ENCODE data around the gene ZNF831. TPM values are rescaled to one million over a fixed set of nuclear protein-coding genes. Genes with fewer than 3 reads are reported as not detected.

ZNF831 gene
- polyA plus RNA-seq, 4 donors, result under 0.01 to 0.40 (median 0.27) TPM

DNA sequence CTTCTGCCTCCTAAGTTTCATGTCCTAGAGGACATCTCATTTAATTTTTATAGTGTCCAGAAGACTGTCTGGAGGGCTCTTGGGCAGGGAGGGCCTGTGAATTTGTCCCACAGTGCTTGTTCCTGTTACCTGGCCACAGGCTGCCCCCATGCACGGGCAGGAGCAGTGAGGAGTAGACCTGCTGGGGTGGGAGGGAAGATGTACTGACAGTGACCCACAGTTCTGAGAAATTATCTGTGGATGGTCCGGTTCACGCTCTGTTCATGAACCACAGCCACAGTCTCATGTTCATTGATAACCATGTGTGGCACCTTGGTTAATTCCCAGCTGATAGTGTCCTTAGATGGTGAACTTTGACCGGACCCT, 18.8 kb upstream of the ZNF831 start:
- 90 to 95% (median 92%) methylated on average over 4 of the region's 4 CpGs for WGBS, 3 donors
- H3K4me1 ChIP-seq (ENCODE audit: control insufficient read depth in 3 of 3, insufficient read depth in 2 of 3, low read depth in 1 of 3, low read length in 2 of 3), result peaks cover 0 to 5% (median 0%) of the 10 kb centered on the region in 3 donors
- H3K9me3 ChIP-seq (ENCODE audit: control insufficient read depth in 2 of 2, insufficient read depth in 1 of 2, low read depth in 1 of 2, low read length in 1 of 2), result no peaks in the 10 kb centered on the region
- no peaks in the 10 kb centered on the region for H3K27me3 ChIP-seq (ENCODE audit: control insufficient read depth in 3 of 3, insufficient read depth in 3 of 3, low read length in 3 of 3)
- FAIRE-seq (no peak), DNase-seq (no peak)
- no peaks in the 10 kb centered on the region for H3K36me3 ChIP-seq (ENCODE audit: control insufficient read depth in 3 of 3, insufficient read depth in 2 of 3, low read depth in 1 of 3, low read length in 3 of 3)
- no peak overlapping the region for H3K4me3 ChIP-seq (ENCODE audit: low read depth in 1 of 3, low read length in 3 of 3)
- H3K27ac ChIP-seq (ENCODE audit: low read depth in 1 of 3, low read length in 2 of 3), result no peak overlapping the region

DNA sequence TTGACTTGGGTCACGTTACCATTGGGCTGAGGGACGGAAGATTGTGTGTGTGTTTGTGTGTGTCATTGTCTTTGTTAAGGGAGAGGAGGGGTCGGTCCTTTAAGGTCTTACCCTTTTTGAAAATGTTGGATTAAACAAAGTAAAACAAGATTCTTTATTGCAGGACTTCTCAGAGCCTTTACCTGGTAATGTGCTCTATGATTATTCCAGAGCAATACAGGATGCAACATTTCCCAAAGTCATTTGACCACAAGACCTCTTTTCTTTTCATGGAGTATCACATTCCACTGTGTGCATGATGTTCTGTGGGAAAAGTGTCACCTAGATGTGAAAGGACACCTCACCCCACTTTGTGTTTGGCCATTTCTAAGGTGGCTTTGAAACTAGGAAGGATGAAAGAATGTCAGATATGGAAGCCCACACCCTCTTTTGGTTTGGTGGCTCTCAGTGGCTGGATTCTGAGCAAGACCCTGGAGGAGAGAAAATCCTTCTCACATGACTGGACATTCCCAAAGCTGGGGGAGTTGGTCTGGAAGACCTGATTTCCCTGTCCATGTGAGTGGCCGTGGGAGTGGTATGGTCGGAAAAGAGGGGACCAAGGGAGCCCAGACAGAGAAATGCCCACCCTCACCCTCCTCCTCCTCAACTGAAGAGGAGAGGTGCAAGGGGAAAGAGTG, 18.2 kb upstream of the ZNF831 start:
- H3K9me3 ChIP-seq (ENCODE audit: control insufficient read depth in 2 of 2, insufficient read depth in 1 of 2, low read depth in 1 of 2, low read length in 1 of 2), result no peaks in the 10 kb centered on the region
- WGBS, 3 donors, result 84 to 85% (median 85%) methylated on average over 5 of the region's 5 CpGs
- no peaks in the 10 kb centered on the region for H3K36me3 ChIP-seq (ENCODE audit: control insufficient read depth in 3 of 3, insufficient read depth in 2 of 3, low read depth in 1 of 3, low read length in 3 of 3)
- H3K4me3 ChIP-seq (ENCODE audit: low read depth in 1 of 3, low read length in 3 of 3), result no peak overlapping the region
- H3K4me1 ChIP-seq (ENCODE audit: control insufficient read depth in 3 of 3, insufficient read depth in 2 of 3, low read depth in 1 of 3, low read length in 2 of 3), result peaks cover 0 to 5% (median 0%) of the 10 kb centered on the region in 3 donors
- DNase-seq, result no peak
- peak overlapping the region in 1 of 3 donors; percentile 19 for H3K27ac ChIP-seq (ENCODE audit: low read depth in 1 of 3, low read length in 2 of 3)
- no peaks in the 10 kb centered on the region for H3K27me3 ChIP-seq (ENCODE audit: control insufficient read depth in 3 of 3, insufficient read depth in 3 of 3, low read length in 3 of 3)
- FAIRE-seq, result no peak

DNA sequence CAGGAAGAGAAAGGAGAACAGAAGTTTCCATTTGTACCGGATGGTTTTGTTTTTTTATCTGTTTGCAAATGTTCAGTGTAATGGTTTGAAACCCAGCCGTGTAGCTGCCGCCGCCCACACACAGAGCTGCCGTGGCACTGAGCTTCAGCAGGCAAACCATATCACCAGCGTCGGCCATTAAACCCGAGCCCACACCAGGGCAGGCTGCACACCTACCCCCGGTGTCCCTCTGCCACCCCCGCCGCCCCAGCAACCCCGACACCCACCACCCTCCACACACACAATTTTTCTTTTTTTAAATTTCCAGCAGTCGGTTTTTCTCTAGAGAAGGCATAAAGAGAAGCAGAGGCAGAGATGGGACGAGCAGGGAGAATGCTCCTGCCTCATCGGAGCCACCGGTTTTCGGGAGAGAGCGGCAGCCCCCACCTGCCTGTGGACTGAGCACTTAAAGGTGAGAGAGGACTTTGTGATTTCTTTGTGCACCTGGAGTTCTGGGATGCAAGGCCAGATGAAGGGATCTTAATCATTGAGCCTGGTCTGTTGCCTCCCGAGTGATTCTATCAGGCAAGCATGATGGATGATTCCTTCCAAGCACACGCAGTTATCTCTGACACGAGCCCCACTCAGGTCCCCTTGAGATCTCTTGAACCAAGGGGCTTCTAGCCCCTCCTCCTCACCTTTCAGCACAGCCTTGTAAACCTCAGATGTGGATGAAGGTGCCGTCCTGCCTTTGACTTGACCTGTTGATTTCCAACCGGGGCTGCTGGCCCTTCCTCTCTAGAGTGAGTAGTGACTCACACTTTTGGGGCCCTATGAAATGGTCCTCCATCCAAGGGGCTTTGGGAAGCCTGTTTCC, 17.5 kb upstream of the ZNF831 start:
- DNase-seq (no peak), FAIRE-seq (no peak)
- no peaks in the 10 kb centered on the region for H3K9me3 ChIP-seq (ENCODE audit: control insufficient read depth in 2 of 2, insufficient read depth in 1 of 2, low read depth in 1 of 2, low read length in 1 of 2)
- H3K27ac ChIP-seq (ENCODE audit: low read depth in 1 of 3, low read length in 2 of 3), result peak overlapping the region in 1 of 3 donors; percentile 64
- no peaks in the 10 kb centered on the region for H3K36me3 ChIP-seq (ENCODE audit: control insufficient read depth in 3 of 3, insufficient read depth in 2 of 3, low read depth in 1 of 3, low read length in 3 of 3)
- peaks cover 0 to 5% (median 0%) of the 10 kb centered on the region in 3 donors for H3K4me1 ChIP-seq (ENCODE audit: control insufficient read depth in 3 of 3, insufficient read depth in 2 of 3, low read depth in 1 of 3, low read length in 2 of 3)
- WGBS, 3 donors, result 60 to 73% (median 63%) methylated on average over 23 of the region's 23 CpGs
- no peaks in the 10 kb centered on the region for H3K27me3 ChIP-seq (ENCODE audit: control insufficient read depth in 3 of 3, insufficient read depth in 3 of 3, low read length in 3 of 3)
- H3K4me3 ChIP-seq (ENCODE audit: low read depth in 1 of 3, low read length in 3 of 3), result no peak overlapping the region

DNA sequence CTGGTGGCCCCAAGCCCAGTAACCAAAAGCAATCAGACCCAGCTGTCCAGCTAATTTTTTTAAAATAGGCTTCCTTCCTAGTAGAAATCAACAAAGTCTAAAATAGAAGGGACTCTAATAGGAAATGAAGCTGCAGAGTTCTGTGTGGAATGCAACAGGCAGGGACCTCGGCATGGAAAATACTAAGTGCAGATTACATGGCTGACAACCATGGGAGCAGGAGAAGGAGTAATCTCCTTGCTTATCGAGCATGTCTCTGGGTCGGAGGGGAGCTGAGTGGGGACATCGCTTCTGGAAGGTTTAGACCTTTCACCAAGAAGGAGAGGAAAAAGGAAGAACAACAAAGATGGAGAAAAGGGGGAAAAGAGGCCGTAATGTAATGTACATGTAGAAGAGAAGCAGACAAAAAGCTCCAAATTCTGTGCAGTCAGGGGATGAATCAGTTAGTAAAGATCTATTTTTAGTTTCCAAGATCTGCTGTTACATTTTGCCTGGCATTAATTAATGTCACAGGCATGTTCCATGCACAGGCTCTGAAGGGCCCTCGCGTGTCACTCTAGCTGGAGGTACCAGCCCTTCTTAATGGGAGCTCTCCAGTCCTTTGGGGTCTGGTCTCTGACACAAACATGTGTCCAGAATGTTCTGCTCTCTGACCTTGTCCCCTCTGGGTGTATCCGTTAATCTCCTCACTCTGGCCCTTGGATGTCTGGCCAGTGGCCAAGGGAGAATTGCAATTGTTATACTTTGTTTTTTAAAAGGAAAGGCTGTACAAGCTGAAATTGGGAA, 16.6 kb upstream of the ZNF831 start:
- H3K36me3 ChIP-seq (ENCODE audit: control insufficient read depth in 3 of 3, insufficient read depth in 2 of 3, low read depth in 1 of 3, low read length in 3 of 3), result no peaks in the 10 kb centered on the region
- DNase-seq (no peak), FAIRE-seq (no peak)
- H3K9me3 ChIP-seq (ENCODE audit: control insufficient read depth in 2 of 2, insufficient read depth in 1 of 2, low read depth in 1 of 2, low read length in 1 of 2), result no peaks in the 10 kb centered on the region
- H3K27me3 ChIP-seq (ENCODE audit: control insufficient read depth in 3 of 3, insufficient read depth in 3 of 3, low read length in 3 of 3), result no peaks in the 10 kb centered on the region
- peak overlapping the region in 2 of 3 donors; percentile 33 to 64 for H3K27ac ChIP-seq (ENCODE audit: low read depth in 1 of 3, low read length in 2 of 3)
- no peak overlapping the region for H3K4me3 ChIP-seq (ENCODE audit: low read depth in 1 of 3, low read length in 3 of 3)
- H3K4me1 ChIP-seq (ENCODE audit: control insufficient read depth in 3 of 3, insufficient read depth in 2 of 3, low read depth in 1 of 3, low read length in 2 of 3), result peaks cover 0 to 5% (median 0%) of the 10 kb centered on the region in 3 donors
- WGBS, 3 donors, result 49 to 75% (median 75%) methylated on average over 8 of the region's 8 CpGs

DNA sequence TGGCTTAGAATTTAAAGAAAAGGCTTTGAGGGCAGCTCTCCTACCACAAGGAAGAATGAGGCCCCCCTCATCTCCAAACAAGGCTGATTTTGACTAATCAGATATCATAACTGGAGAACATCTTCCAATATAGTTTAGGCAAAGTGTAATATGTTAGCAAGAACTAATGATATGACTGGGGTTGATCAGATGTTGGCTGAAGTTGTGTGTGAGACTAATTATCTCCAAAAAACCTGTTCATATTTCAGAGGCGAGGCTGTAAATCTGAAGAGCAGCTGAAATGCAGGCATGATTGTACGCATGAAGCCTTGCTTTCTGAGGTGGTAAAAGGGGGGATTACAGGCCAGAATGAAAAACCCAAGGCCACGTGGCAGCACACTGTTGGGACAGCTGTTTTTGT, 16.0 kb upstream of the ZNF831 start:
- no peaks in the 10 kb centered on the region for H3K36me3 ChIP-seq (ENCODE audit: control insufficient read depth in 3 of 3, insufficient read depth in 2 of 3, low read depth in 1 of 3, low read length in 3 of 3)
- no peaks in the 10 kb centered on the region for H3K9me3 ChIP-seq (ENCODE audit: control insufficient read depth in 2 of 2, insufficient read depth in 1 of 2, low read depth in 1 of 2, low read length in 1 of 2)
- no peak for DNase-seq
- no peaks in the 10 kb centered on the region for H3K27me3 ChIP-seq (ENCODE audit: control insufficient read depth in 3 of 3, insufficient read depth in 3 of 3, low read length in 3 of 3)
- no peak overlapping the region for H3K4me3 ChIP-seq (ENCODE audit: low read depth in 1 of 3, low read length in 3 of 3)
- H3K27ac ChIP-seq (ENCODE audit: low read depth in 1 of 3, low read length in 2 of 3), result peak overlapping the region in 1 of 3 donors; percentile 18
- FAIRE-seq, result no peak
- WGBS, 3 donors, result 76 to 89% (median 88%) methylated on average over 3 of the region's 3 CpGs
- peaks cover 0 to 5% (median 0%) of the 10 kb centered on the region in 3 donors for H3K4me1 ChIP-seq (ENCODE audit: control insufficient read depth in 3 of 3, insufficient read depth in 2 of 3, low read depth in 1 of 3, low read length in 2 of 3)

DNA sequence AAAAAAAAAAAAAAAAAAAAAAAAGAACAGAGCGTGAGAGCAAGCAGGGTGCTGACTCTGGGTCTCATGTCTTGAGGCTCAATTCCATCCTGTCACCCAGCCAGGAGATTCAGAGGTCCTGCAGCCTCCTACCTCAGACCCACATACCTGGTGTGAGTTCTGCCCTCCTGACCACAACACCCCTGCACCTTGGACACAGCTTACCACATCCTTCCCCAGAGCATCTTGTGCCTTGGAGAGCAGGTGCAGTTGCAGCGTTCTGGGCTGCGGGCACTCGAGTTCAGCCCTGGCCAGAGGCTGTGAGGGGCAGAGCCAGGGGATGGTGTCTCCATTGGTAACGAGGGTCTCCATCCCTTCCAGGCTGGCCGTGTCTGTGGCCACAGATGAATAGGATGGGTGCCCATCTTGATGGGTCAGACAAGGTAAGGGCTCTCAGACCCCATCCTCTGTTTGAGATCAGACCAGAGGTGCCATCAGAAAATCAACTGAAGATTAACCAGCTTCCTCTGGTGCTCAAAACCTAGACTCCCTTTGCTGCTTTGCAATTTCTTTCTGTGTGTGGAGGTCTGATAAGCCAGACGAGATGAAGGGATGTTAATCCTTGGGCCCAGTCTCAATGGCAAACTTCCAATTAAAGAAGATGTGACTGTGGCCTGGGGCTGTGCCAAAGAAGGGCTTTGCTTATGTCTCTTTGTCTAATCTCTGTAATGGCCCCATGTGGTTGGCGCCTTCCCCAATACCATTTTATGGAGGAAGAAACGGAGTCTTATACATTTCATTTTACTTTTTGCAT, 14.7 kb upstream of the ZNF831 start:
- 67 to 78% (median 77%) methylated on average over 9 of the region's 9 CpGs for WGBS, 3 donors
- Histone ChIP-seq H3K4me3 (ENCODE audit: low read depth in 1 of 3, low read length in 3 of 3) (no peak overlapping the region), H3K9me3 (ENCODE audit: control insufficient read depth in 2 of 2, insufficient read depth in 1 of 2, low read depth in 1 of 2, low read length in 1 of 2) (no peaks in the 10 kb centered on the region), H3K4me1 (ENCODE audit: control insufficient read depth in 3 of 3, insufficient read depth in 2 of 3, low read depth in 1 of 3, low read length in 2 of 3) (peaks cover 0 to 5% (median 0%) of the 10 kb centered on the region in 3 donors), H3K36me3 (ENCODE audit: control insufficient read depth in 3 of 3, insufficient read depth in 2 of 3, low read depth in 1 of 3, low read length in 3 of 3) (no peaks in the 10 kb centered on the region), H3K27me3 (ENCODE audit: control insufficient read depth in 3 of 3, insufficient read depth in 3 of 3, low read length in 3 of 3) (no peaks in the 10 kb centered on the region), H3K27ac (ENCODE audit: low read depth in 1 of 3, low read length in 2 of 3) (peak overlapping the region in 1 of 3 donors; percentile 16)
- DNase-seq, result no peak
- no peak for FAIRE-seq

DNA sequence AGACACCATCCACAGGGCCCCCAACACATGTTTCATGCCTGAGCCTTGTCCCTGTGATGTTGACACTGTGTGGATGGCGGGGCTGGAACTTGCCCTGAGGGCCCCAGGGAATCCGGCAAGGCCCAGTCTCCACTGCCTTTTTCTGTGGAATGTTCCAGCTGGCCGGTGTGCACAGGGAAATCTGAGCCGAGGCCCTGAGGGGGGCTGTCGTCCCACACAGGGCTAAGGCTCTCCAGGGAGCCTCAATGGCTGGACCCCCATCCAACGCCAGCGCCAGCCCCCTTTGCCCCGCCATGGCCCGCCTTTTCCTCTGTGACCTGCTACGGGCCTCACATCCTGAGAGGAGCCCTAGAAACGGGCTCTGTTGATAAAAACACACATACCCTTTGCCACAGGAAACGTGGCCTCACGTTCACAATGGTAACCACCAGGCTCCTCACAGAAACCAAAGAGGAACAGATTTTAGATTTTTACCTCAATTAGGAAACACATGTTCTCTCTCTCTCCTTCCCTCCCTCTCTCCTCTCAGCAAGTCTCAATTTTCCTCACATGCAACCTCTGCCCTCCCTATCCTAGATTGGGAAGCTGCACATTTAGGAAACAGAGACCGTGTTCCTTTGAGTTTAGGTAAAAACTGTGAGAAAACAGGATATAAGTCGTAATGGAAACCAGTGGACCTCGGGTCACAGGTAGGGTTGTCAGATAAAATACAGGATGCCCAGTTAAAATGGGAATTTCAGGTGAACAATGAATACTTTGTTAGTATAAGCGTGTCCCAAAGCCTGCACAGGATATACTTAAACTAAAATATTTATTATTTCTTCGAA, 13.7 kb upstream of the ZNF831 start:
- 46 to 72% (median 57%) methylated on average over 18 of the region's 18 CpGs for WGBS, 3 donors
- no peak overlapping the region for H3K4me3 ChIP-seq (ENCODE audit: low read depth in 1 of 3, low read length in 3 of 3)
- no peaks in the 10 kb centered on the region for H3K27me3 ChIP-seq (ENCODE audit: control insufficient read depth in 3 of 3, insufficient read depth in 3 of 3, low read length in 3 of 3)
- H3K4me1 ChIP-seq (ENCODE audit: control insufficient read depth in 3 of 3, insufficient read depth in 2 of 3, low read depth in 1 of 3, low read length in 2 of 3), result peaks cover 0 to 5% (median 0%) of the 10 kb centered on the region in 3 donors
- FAIRE-seq (no peak), DNase-seq (peak; percentile 31 to 53)
- peak overlapping the region in 2 of 3 donors; percentile 5 to 74 for H3K27ac ChIP-seq (ENCODE audit: low read depth in 1 of 3, low read length in 2 of 3)
- no peaks in the 10 kb centered on the region for H3K9me3 ChIP-seq (ENCODE audit: control insufficient read depth in 2 of 2, insufficient read depth in 1 of 2, low read depth in 1 of 2, low read length in 1 of 2)
- no peaks in the 10 kb centered on the region for H3K36me3 ChIP-seq (ENCODE audit: control insufficient read depth in 3 of 3, insufficient read depth in 2 of 3, low read depth in 1 of 3, low read length in 3 of 3)

Measured in small intestine (tissue), 7 donors.